ENCODE data around the gene PARP4.

DNA sequence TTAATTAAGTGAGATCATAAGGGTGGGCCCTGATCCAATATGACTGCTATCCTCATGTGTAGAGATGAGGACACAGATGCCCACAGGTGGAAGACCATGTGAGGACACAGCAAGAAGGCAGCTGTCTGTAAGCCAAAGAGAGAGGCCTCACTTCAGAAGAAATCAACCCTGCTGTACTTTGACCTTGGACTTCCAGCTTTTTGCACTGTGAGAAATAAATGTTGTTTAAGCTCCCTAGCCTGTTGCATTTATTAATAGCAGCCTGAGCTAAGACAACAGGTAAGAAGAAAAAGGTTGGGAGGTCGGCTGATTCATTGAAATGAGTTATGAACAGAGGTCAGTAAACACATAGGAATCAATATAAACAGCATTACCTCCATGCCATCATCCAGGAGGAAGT lies 14.8 kb downstream of the PARP4 start:
- TF ChIP-seq EZH2 (IDR thresholded peaks at IDR 0.05; ENCODE audit: low read depth, unreplicated experiment) (no peak), CTCF (conservative IDR thresholded peaks at IDR 0.05; ENCODE audit: low read depth in 2 of 2) (no peak), EZH2phosphoT487 (IDR thresholded peaks at IDR 0.05; ENCODE audit: unreplicated experiment) (no peak), POLR2AphosphoS5 (IDR thresholded peaks at IDR 0.05; ENCODE audit: low read depth) (no peak), ETS1 (IDR thresholded peaks at IDR 0.05) (no peak), JUNB (IDR thresholded peaks at IDR 0.05; ENCODE audit: unreplicated experiment) (no peak), CREB1 (CRISPR knock-in tag; IDR thresholded peaks at IDR 0.05; ENCODE audit: low read depth) (no peak), ZNF331 (CRISPR knock-in tag; IDR thresholded peaks at IDR 0.05; ENCODE audit: low read depth) (no peak), ZNF114 (CRISPR knock-in tag; IDR thresholded peaks at IDR 0.05) (no peak)
- TF ChIP-seq, protein P1, sequence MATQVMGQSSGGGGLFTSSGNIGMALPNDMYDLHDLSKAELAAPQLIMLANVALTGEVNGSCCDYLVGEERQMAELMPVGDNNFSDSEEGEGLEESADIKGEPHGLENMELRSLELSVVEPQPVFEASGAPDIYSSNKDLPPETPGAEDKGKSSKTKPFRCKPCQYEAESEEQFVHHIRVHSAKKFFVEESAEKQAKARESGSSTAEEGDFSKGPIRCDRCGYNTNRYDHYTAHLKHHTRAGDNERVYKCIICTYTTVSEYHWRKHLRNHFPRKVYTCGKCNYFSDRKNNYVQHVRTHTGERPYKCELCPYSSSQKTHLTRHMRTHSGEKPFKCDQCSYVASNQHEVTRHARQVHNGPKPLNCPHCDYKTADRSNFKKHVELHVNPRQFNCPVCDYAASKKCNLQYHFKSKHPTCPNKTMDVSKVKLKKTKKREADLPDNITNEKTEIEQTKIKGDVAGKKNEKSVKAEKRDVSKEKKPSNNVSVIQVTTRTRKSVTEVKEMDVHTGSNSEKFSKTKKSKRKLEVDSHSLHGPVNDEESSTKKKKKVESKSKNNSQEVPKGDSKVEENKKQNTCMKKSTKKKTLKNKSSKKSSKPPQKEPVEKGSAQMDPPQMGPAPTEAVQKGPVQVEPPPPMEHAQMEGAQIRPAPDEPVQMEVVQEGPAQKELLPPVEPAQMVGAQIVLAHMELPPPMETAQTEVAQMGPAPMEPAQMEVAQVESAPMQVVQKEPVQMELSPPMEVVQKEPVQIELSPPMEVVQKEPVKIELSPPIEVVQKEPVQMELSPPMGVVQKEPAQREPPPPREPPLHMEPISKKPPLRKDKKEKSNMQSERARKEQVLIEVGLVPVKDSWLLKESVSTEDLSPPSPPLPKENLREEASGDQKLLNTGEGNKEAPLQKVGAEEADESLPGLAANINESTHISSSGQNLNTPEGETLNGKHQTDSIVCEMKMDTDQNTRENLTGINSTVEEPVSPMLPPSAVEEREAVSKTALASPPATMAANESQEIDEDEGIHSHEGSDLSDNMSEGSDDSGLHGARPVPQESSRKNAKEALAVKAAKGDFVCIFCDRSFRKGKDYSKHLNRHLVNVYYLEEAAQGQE (IDR thresholded peaks at IDR 0.05; ENCODE audit: unreplicated experiment): no peak
- TF ChIP-seq, protein P2, sequence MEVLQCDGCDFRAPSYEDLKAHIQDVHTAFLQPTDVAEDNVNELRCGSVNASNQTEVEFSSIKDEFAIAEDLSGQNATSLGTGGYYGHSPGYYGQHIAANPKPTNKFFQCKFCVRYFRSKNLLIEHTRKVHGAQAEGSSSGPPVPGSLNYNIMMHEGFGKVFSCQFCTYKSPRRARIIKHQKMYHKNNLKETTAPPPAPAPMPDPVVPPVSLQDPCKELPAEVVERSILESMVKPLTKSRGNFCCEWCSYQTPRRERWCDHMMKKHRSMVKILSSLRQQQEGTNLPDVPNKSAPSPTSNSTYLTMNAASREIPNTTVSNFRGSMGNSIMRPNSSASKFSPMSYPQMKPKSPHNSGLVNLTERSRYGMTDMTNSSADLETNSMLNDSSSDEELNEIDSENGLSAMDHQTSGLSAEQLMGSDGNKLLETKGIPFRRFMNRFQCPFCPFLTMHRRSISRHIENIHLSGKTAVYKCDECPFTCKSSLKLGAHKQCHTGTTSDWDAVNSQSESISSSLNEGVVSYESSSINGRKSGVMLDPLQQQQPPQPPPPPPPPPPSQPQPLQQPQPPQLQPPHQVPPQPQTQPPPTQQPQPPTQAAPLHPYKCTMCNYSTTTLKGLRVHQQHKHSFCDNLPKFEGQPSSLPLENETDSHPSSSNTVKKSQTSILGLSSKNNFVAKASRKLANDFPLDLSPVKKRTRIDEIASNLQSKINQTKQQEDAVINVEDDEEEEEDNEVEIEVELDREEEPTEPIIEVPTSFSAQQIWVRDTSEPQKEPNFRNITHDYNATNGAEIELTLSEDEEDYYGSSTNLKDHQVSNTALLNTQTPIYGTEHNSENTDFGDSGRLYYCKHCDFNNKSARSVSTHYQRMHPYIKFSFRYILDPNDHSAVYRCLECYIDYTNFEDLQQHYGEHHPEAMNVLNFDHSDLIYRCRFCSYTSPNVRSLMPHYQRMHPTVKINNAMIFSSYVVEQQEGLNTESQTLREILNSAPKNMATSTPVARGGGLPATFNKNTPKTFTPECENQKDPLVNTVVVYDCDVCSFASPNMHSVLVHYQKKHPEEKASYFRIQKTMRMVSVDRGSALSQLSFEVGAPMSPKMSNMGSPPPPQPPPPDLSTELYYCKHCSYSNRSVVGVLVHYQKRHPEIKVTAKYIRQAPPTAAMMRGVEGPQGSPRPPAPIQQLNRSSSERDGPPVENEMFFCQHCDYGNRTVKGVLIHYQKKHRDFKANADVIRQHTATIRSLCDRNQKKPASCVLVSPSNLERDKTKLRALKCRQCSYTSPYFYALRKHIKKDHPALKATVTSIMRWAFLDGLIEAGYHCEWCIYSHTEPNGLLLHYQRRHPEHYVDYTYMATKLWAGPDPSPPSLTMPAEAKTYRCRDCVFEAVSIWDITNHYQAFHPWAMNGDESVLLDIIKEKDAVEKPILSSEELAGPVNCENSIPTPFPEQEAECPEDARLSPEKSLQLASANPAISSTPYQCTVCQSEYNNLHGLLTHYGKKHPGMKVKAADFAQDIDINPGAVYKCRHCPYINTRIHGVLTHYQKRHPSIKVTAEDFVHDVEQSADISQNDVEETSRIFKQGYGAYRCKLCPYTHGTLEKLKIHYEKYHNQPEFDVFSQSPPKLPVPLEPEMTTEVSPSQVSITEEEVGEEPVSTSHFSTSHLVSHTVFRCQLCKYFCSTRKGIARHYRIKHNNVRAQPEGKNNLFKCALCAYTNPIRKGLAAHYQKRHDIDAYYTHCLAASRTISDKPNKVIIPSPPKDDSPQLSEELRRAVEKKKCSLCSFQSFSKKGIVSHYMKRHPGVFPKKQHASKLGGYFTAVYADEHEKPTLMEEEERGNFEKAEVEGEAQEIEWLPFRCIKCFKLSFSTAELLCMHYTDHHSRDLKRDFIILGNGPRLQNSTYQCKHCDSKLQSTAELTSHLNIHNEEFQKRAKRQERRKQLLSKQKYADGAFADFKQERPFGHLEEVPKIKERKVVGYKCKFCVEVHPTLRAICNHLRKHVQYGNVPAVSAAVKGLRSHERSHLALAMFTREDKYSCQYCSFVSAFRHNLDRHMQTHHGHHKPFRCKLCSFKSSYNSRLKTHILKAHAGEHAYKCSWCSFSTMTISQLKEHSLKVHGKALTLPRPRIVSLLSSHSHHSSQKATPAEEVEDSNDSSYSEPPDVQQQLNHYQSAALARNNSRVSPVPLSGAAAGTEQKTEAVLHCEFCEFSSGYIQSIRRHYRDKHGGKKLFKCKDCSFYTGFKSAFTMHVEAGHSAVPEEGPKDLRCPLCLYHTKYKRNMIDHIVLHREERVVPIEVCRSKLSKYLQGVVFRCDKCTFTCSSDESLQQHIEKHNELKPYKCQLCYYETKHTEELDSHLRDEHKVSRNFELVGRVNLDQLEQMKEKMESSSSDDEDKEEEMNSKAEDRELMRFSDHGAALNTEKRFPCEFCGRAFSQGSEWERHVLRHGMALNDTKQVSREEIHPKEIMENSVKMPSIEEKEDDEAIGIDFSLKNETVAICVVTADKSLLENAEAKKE (CRISPR knock-in tag; IDR thresholded peaks at IDR 0.05): no peak
